Colonic mucosa (tissue), 4 donors: Measurements from ENCODE around the gene SNRNP25. TPM values are rescaled to one million over a fixed set of nuclear protein-coding genes. Genes with fewer than 3 reads are reported as not detected.

Experiments
- DNase-seq: peaks from one replicate; pipeline ENCODE4 v3.0.0-alpha.2; 2020
- H3K27ac ChIP-seq: fragments of 200-600 bp; one replicate; pipeline ENCODE4 v1.8.0; 2021
- H3K27me3 ChIP-seq: fragments of 200-600 bp; one replicate; pipeline ENCODE4 v1.8.0; 2021
- H3K36me3 ChIP-seq: fragments of 200-600 bp; one replicate; pipeline ENCODE4 v1.8.0; 2021
- H3K4me1 ChIP-seq: fragments of 200-600 bp; one replicate; pipeline ENCODE4 v1.8.0; 2021; ENCODE audit warnings: mild to moderate bottlenecking
- H3K4me3 ChIP-seq: fragments of 200-600 bp; one replicate; pipeline ENCODE4 v1.8.0; 2021
- H3K9ac ChIP-seq, 2 donors: one replicate each; pipeline ENCODE4 v1.7.0; 2013; ENCODE audit warnings: control low read depth in 2 of 2, low read depth in 2 of 2, low read length in 2 of 2
- H3K9me3 ChIP-seq: fragments of 200-600 bp; one replicate; pipeline ENCODE4 v1.8.0; 2021
- CTCF ChIP-seq: fragments of 200-600 bp; IDR thresholded peaks from one replicate; pipeline ENCODE4 v1.8.0; 2022; ENCODE audit warnings: antibody characterized with exemption, mild to moderate bottlenecking
- intact Hi-C: fragments of 100-400 bp; cut with DNase I; formaldehyde crosslinking; loops from one replicate; pipeline ENCODE4 v1.14.1; 2022
- total RNA-seq, 2 donors: library from RNA; stranded (reverse); fragmentation: NEBNext Ultra II Directional in 1 of 2; extraction: Animal tissue kit (Norgen Biotek cat#: 25700) in 1 of 2; gene quantifications; one replicate each; pipeline ENCODE4 v1.2.1, GENCODE V29; 2021
- donor health status: healthy.
- donor health status: DM: no; HTN: no; CAD: no.
- donor health status: DM: no; HTN: no; CAD: no.

SNRNP25 gene
- total RNA-seq, 2 donors from 2014 or later: 20.6 to 48.3 TPM

GRCh38 chr16:66309-67182 lies 12.9 kb downstream of the SNRNP25 start:
- Histone ChIP-seq H3K9me3 (no peaks in the 10 kb centered on the region), H3K27ac (no peak overlapping the region), H3K4me3 (no peak overlapping the region), H3K4me1 (peaks cover 12% of the 10 kb centered on the region), H3K27me3 (no peaks in the 10 kb centered on the region), H3K9ac (no peak overlapping the region), H3K36me3 (no peaks in the 10 kb centered on the region)
- DNase-seq: no peak
- no peak for TF ChIP-seq CTCF
- intact Hi-C loops: loop anchor here (2.0 kb wide), 1 partner anchor 30 kb away; no protein-coding TSS in a partner anchor

GRCh38 chr16:67183-67791 lies 13.7 kb downstream of the SNRNP25 start:
- intact Hi-C loops: loop anchor here (2.0 kb wide), 1 partner anchor 30 kb away; no protein-coding TSS in a partner anchor
- H3K4me3 ChIP-seq: no peak overlapping the region
- no peaks in the 10 kb centered on the region for H3K9me3 ChIP-seq
- H3K27me3 ChIP-seq: no peaks in the 10 kb centered on the region
- no peak overlapping the region for H3K27ac ChIP-seq
- no peak overlapping the region for H3K9ac ChIP-seq
- DNase-seq: no peak
- no peak for TF ChIP-seq CTCF
- H3K4me1 ChIP-seq: peaks cover 13% of the 10 kb centered on the region
- no peaks in the 10 kb centered on the region for H3K36me3 ChIP-seq

DNA sequence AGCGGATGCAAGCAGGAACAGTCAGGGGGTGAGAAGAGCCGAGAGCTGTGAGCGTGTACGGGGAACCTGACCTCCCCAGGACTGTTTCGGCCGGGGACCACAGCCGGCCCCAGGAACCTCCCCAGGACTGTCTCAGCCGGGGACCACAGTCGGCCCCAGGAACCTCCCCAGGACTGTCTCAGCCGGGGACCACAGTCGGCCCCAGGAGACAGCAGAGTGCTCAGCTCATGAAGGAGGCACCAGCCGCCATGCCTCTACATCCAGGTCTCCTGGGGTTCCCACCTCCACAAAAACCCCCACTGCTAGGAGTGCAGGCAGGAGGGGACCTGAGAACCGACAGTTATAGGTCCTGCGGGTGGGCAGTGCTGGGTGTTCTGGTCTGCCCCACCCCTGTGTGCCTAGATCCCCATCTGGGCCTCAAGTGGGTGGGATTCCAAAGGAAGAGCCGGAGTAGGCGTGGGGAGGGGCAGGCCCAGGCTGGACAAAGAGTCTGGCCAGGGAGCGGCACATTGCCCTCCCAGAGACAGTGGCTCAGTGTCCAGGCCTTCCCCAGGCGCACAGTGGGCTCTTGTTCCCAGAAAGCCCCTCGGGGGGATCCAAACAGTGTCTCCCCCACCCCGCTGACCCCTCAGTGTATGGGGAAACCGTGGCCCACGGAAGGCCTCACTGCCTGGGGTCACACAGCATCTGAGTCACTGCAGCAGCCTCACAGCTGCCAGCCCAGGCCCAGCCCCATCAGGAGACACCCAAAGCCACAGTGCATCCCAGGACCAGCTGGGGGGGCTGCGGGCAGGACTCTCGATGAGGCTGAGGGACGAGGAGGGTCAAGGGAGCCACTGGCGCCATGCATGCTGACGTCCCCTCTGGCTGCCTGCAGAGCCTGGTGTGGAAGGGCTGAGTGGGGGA lies 14.5 kb downstream of the SNRNP25 start:
- H3K27me3 ChIP-seq: no peaks in the 10 kb centered on the region
- no peak overlapping the region for H3K27ac ChIP-seq
- no peaks in the 10 kb centered on the region for H3K36me3 ChIP-seq
- no peak overlapping the region for H3K9ac ChIP-seq
- peaks cover 14% of the 10 kb centered on the region for H3K4me1 ChIP-seq
- DNase-seq: no peak
- TF ChIP-seq CTCF: no peak
- no peaks in the 10 kb centered on the region for H3K9me3 ChIP-seq
- H3K4me3 ChIP-seq: no peak overlapping the region
- intact Hi-C loops: loop anchor here (2.0 kb wide), 1 partner anchor 29 kb away; no protein-coding TSS in a partner anchor

GRCh38 chr16:69181-69580 lies 15.6 kb downstream of the SNRNP25 start:
- no peak overlapping the region for H3K9ac ChIP-seq
- no peak overlapping the region for H3K4me3 ChIP-seq
- no peaks in the 10 kb centered on the region for H3K36me3 ChIP-seq
- H3K9me3 ChIP-seq: no peaks in the 10 kb centered on the region
- H3K27me3 ChIP-seq: no peaks in the 10 kb centered on the region
- intact Hi-C loops: no loop called here
- TF ChIP-seq CTCF: no peak
- no peak overlapping the region for H3K27ac ChIP-seq
- peaks cover 17% of the 10 kb centered on the region for H3K4me1 ChIP-seq
- DNase-seq: no peak

- H3K9me3 ChIP-seq: no peaks in the 10 kb centered on the region
- H3K4me3 ChIP-seq: peak overlapping the region; percentile 56
- no peak for DNase-seq
- H3K36me3 ChIP-seq: no peaks in the 10 kb centered on the region
- no peaks in the 10 kb centered on the region for H3K27me3 ChIP-seq
- TF ChIP-seq CTCF: no peak
- H3K4me1 ChIP-seq: peaks cover 17% of the 10 kb centered on the region
- peak overlapping the region; percentile 71 for H3K27ac ChIP-seq
- intact Hi-C loops: no loop called here
- H3K9ac ChIP-seq: peak overlapping the region; percentile 47 to 84
These were observed 17.5 kb downstream of the SNRNP25 start for GRCh38 chr16:71210-71539.
